ENCODE measurements around the gene DDX53.

DNA sequence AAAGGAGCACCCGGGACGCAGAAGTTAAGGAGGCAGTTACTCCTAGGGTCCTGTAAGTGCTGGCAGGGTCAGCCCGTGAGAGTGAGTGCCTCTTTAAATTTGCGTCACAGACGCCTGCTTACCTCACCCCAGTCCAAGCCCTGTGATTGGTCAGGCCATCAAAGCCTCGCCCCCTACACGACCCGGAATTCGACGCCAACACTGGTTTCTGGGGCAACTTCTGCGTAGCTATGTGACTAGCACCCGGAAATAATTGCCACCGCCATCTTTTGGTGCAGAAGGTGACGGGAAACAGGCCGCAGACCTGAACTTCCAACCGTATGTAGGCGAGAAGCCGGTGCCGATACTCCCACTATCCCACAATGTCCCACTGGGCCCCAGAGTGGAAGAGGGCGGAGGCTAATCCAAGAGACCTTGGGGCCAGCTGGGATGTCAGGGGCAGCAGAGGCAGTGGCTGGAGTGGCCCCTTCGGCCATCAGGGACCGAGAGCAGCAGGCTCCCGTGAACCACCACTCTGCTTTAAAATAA is at the start of gene DDX53:
- TF ChIP-seq, protein P1, sequence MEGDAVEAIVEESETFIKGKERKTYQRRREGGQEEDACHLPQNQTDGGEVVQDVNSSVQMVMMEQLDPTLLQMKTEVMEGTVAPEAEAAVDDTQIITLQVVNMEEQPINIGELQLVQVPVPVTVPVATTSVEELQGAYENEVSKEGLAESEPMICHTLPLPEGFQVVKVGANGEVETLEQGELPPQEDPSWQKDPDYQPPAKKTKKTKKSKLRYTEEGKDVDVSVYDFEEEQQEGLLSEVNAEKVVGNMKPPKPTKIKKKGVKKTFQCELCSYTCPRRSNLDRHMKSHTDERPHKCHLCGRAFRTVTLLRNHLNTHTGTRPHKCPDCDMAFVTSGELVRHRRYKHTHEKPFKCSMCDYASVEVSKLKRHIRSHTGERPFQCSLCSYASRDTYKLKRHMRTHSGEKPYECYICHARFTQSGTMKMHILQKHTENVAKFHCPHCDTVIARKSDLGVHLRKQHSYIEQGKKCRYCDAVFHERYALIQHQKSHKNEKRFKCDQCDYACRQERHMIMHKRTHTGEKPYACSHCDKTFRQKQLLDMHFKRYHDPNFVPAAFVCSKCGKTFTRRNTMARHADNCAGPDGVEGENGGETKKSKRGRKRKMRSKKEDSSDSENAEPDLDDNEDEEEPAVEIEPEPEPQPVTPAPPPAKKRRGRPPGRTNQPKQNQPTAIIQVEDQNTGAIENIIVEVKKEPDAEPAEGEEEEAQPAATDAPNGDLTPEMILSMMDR (conservative IDR thresholded peaks at IDR 0.05; ENCODE audit: low read length) = no peak
- no peak for TF ChIP-seq EZH2phosphoT487 (IDR thresholded peaks at IDR 0.05; ENCODE audit: borderline replicate concordance)
